Upper lobe of right lung (tissue), 1 donor: Measurements from ENCODE around the gene DEUP1. TPM values are rescaled to one million over a fixed set of nuclear protein-coding genes. Genes with fewer than 3 reads are reported as not detected.
A peak's percentile ranks its signal among the peaks of the same experiment; 100 is the strongest.

Experiments
- ATAC-seq: fragments of 200-7000 bp; cut with Tn5 transposase; one replicate; pipeline ENCODE4 v1.9.1; 2020; ENCODE audit warnings: mild to moderate bottlenecking, moderate library complexity
- DNase-seq: peaks from one replicate; pipeline ENCODE4 v3.0.0-alpha.2; 2020
- H3K27ac ChIP-seq: fragments of 200-600 bp; one replicate; pipeline ENCODE4 v1.8.0; 2022
- H3K27me3 ChIP-seq: fragments of 200-600 bp; one replicate; pipeline ENCODE4 v1.8.0; 2022; ENCODE audit warnings: mild to moderate bottlenecking
- H3K36me3 ChIP-seq: fragments of 200-600 bp; one replicate; pipeline ENCODE4 v1.8.0; 2022
- H3K4me1 ChIP-seq: fragments of 200-600 bp; one replicate; pipeline ENCODE4 v1.8.0; 2022
- H3K4me3 ChIP-seq: fragments of 200-600 bp; one replicate; pipeline ENCODE4 v1.8.0; 2022; ENCODE audit warnings: mild to moderate bottlenecking
- H3K9me3 ChIP-seq: fragments of 200-600 bp; one replicate; pipeline ENCODE4 v1.8.0; 2022
- intact Hi-C: fragments of 100-400 bp; cut with DNase I; formaldehyde crosslinking; loops from one replicate; pipeline ENCODE4 v1.11.0; 2022
- total RNA-seq: library from RNA; stranded (reverse); fragmentation: NEBNext Ultra II Directional; extraction: Animal tissue kit (Norgen Biotek cat#: 25700); gene quantifications from one replicate; pipeline ENCODE4 v1.2.1, GENCODE V29; 2021
- TF ChIP-seq, protein P1 (sequence below): fragments of 200-600 bp; IDR thresholded peaks from one replicate; pipeline ENCODE4 v1.8.0; 2022; ENCODE audit warnings: antibody characterized with exemption
- donor health status: DM: no; HTN: yes; CAD: no; lungs with severe emphysema.

DEUP1 gene
- total RNA-seq, 1 donor from 2014 or later = not detected

DNA sequence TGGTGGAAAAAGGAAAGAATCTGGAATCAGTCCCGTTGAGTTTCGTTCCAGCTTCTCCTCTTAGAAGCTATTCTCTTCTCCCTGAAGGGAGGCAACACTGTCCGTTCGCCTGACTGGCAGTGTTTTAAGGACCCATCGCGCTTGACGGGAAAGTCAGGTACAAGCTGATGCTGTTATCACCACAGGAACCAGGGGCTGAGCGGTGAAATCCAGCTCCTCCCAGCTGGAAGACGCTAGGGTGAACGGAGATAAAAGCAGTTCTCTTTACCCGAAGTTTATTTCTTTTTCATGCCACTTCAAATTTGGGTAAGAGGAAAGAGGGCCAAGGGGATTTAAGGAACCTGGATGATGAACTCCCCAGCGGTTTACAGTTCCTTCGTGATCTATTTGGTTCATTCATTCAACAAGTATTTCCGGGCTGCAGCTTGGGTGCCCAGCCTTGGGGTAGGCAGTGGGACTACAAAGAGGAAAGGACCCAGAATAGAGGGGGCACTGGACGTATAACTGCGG lies 551 bp upstream of the DEUP1 start:
- DNase-seq (no peak), ATAC-seq (no peak)
- Histone ChIP-seq H3K4me3 (peak overlapping the region; percentile 34), H3K4me1 (no peaks in the 10 kb centered on the region), H3K36me3 (no peaks in the 10 kb centered on the region), H3K27ac (no peak overlapping the region), H3K9me3 (no peaks in the 10 kb centered on the region), H3K27me3 (peaks cover 3% of the 10 kb centered on the region)
- TF ChIP-seq, protein P1, sequence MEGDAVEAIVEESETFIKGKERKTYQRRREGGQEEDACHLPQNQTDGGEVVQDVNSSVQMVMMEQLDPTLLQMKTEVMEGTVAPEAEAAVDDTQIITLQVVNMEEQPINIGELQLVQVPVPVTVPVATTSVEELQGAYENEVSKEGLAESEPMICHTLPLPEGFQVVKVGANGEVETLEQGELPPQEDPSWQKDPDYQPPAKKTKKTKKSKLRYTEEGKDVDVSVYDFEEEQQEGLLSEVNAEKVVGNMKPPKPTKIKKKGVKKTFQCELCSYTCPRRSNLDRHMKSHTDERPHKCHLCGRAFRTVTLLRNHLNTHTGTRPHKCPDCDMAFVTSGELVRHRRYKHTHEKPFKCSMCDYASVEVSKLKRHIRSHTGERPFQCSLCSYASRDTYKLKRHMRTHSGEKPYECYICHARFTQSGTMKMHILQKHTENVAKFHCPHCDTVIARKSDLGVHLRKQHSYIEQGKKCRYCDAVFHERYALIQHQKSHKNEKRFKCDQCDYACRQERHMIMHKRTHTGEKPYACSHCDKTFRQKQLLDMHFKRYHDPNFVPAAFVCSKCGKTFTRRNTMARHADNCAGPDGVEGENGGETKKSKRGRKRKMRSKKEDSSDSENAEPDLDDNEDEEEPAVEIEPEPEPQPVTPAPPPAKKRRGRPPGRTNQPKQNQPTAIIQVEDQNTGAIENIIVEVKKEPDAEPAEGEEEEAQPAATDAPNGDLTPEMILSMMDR = no peak
- intact Hi-C loops = no loop called here

DNA sequence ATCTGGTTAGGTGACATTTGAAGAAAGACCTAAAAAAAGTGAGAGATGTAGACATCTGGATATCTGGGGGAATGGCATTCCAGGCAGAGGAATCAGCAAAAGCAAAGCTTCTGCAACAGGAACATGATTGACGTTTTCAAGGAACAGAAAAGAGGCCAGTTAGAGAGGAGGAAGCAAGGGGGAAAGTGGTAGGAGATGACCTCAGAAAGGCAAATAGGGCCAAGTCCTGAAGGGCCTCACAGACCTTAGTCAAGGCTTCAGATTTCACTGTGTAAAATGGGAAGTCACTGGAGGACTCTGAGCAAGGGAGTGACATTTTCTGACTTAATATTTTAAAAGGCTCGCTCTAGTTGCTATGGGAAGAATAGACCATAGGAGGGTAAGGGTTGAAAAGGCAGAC lies 9.7 kb downstream of the DEUP1 start:
- Histone ChIP-seq H3K4me3 (no peak overlapping the region), H3K27me3 (no peaks in the 10 kb centered on the region), H3K9me3 (no peaks in the 10 kb centered on the region), H3K4me1 (no peaks in the 10 kb centered on the region), H3K27ac (no peak overlapping the region), H3K36me3 (no peaks in the 10 kb centered on the region)
- ATAC-seq = no peak
- intact Hi-C loops = no loop called here
- TF ChIP-seq, protein P1 = no peak
- no peak for DNase-seq

DNA sequence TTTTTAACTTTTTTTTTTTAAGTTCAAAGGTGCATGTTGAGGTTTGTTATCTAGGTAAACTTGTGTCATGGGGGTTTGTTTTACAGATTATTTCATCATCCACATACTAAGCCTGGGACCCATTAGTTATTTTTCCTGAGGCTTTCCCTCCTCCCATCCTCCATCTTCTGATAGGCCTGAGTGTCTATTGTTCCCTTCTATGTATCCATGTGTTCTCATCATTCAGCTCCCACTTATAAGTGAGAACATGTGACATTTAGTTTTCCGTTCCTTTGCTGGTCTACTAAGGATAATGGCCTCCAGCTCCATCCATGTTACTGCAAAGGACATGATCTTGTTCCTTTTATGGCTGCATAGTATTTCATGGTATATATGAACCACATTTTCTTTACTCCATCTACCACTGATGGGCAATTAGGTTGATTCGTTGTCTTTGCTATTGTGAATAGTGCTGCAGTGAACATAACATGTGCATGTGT lies 14.4 kb downstream of the DEUP1 start:
- intact Hi-C loops = no loop called here
- ATAC-seq = no peak
- no peaks in the 10 kb centered on the region for H3K36me3 ChIP-seq

DNA sequence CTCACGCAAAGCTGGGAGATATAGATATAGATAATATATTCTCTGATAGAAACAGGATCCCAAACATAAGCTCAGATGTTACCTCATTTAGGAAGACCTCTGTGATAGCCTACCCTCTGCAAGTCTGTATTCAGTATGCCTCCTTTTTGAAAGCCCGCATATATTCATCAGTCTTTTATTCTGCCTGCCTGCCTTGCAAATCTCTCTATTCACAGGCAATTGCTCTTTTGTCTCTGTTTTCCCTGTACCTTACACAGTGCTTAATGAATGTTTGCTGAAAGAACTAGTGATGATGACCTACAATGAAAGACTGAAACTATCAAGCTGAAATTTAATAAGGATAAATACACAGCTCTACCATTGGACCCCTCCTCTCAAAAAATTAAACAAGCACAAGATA lies 18.4 kb downstream of the DEUP1 start:
- TF ChIP-seq, protein P1 = no peak
- DNase-seq = no peak
- Histone ChIP-seq H3K27ac (no peak overlapping the region), H3K9me3 (no peaks in the 10 kb centered on the region), H3K36me3 (no peaks in the 10 kb centered on the region), H3K27me3 (no peaks in the 10 kb centered on the region), H3K4me3 (no peak overlapping the region), H3K4me1 (no peaks in the 10 kb centered on the region)
- ATAC-seq = no peak
- intact Hi-C loops = no loop called here

More for the DNA sequence above, 14.4 kb downstream of the DEUP1 start:
- H3K4me1 ChIP-seq = no peaks in the 10 kb centered on the region
- H3K27me3 ChIP-seq = no peaks in the 10 kb centered on the region
- no peaks in the 10 kb centered on the region for H3K9me3 ChIP-seq
- no peak for DNase-seq
- H3K4me3 ChIP-seq = no peak overlapping the region
- TF ChIP-seq, protein P1 = no peak
- H3K27ac ChIP-seq = no peak overlapping the region

DNA sequence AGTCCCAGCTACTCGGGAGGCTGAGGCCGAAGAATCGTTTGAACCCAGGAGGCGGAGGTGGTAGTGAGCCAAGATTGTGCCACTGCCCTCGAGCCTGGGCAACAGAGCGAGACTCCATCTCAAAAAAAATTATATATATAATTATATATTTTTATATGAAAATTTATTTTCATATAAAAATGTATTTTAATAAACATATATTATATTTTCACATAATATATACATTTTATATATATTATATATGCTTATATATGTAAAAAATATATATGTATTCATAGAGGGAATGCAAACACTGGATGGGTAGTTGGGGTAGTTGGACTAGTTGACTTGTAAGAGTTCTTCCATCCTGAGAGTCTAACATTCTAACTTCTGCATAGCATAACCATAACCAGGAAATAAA lies 20.3 kb downstream of the DEUP1 start:
- ATAC-seq (no peak), DNase-seq (no peak)
- Histone ChIP-seq H3K4me1 (no peaks in the 10 kb centered on the region), H3K27ac (no peak overlapping the region), H3K9me3 (no peaks in the 10 kb centered on the region), H3K36me3 (no peaks in the 10 kb centered on the region), H3K4me3 (no peak overlapping the region), H3K27me3 (no peaks in the 10 kb centered on the region)
- intact Hi-C loops = no loop called here
- TF ChIP-seq, protein P1 = no peak

DNA sequence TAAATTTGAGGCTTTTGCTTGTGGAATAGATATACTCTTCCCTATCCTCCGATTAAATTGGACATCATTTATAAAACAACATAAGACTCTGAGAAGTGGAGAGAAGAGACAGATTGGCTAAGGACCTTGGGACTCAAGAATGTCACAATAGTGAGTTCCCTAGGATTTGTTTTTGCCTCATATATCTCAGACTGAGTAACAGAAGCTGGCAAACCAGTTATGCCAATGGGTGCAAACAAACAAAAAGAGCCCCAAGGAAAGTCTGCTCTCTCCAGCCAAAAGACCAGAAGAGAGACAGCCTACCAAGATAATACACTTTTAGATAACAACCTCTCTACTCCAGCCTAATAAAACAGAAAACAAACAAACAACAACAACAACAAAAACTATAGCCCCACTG lies 28.9 kb downstream of the DEUP1 start:
- Histone ChIP-seq H3K36me3 (no peaks in the 10 kb centered on the region), H3K4me3 (no peak overlapping the region), H3K9me3 (no peaks in the 10 kb centered on the region), H3K27me3 (no peaks in the 10 kb centered on the region), H3K27ac (no peak overlapping the region), H3K4me1 (no peaks in the 10 kb centered on the region)
- TF ChIP-seq, protein P1 = no peak
- DNase-seq (no peak), ATAC-seq (no peak)
- intact Hi-C loops = no loop called here
